Measurements from ENCODE around the gene KCNQ2.

The KCNQ2 gene

GRCh38 chr20:63399596-63400375 is 72.7 kb downstream of the KCNQ2 start:
- in situ Hi-C loops (cut with HindIII; ENCODE audit: low sequenced_read_pairs), result loop anchor here (10.0 kb wide), 2 partner anchors 75 to 195 kb away; partner anchors contain the start of gene KCNQ2

GRCh38 chr20:63398744-63399514 is 73.5 kb downstream of the KCNQ2 start:
- no peak overlapping the region for H3K4me3 ChIP-seq (ENCODE audit: low read depth, low read length)
- in situ Hi-C loops (cut with HindIII; ENCODE audit: low sequenced_read_pairs), result loop anchor here (10.0 kb wide), 2 partner anchors 76 to 194 kb away; partner anchors contain the start of gene KCNQ2
- no peak for DNase-seq (ENCODE audit: low read depth)
- no peak for TF ChIP-seq CTCF (IDR thresholded peaks at IDR 0.05; ENCODE audit: low read depth, low read length, missing control alignments)

More at GRCh38 chr20:63399596-63400375, 72.7 kb downstream of the KCNQ2 start:
- H3K4me3 ChIP-seq (ENCODE audit: low read depth, low read length), result no peak overlapping the region
- no peak for DNase-seq (ENCODE audit: low read depth)
- TF ChIP-seq CTCF (IDR thresholded peaks at IDR 0.05; ENCODE audit: low read depth, low read length, missing control alignments), result no peak

- in situ Hi-C loops (cut with HindIII; ENCODE audit: low sequenced_read_pairs), result loop anchor here (10.0 kb wide), 2 partner anchors 77 to 193 kb away; partner anchors contain the start of gene KCNQ2
- TF ChIP-seq CTCF (IDR thresholded peaks at IDR 0.05; ENCODE audit: low read depth, low read length, missing control alignments), result no peak
- DNase-seq (ENCODE audit: low read depth), result no peak
- no peak overlapping the region for H3K4me3 ChIP-seq (ENCODE audit: low read depth, low read length)
Measured at GRCh38 chr20:63397946-63398450, 74.5 kb downstream of the KCNQ2 start.

GRCh38 chr20:63397155-63397843 is 75.2 kb downstream of the KCNQ2 start:
- no peak for TF ChIP-seq CTCF (IDR thresholded peaks at IDR 0.05; ENCODE audit: low read depth, low read length, missing control alignments)
- in situ Hi-C loops (cut with HindIII; ENCODE audit: low sequenced_read_pairs), result loop anchor here (10.0 kb wide), 2 partner anchors 78 to 192 kb away; partner anchors contain the start of gene KCNQ2
- H3K4me3 ChIP-seq (ENCODE audit: low read depth, low read length), result no peak overlapping the region
- DNase-seq (ENCODE audit: low read depth), result no peak

GRCh38 chr20:63396300-63396699 is 76.2 kb downstream of the KCNQ2 start:
- in situ Hi-C loops (cut with HindIII; ENCODE audit: low sequenced_read_pairs), result loop anchor here (10.0 kb wide), 2 partner anchors 79 to 191 kb away; partner anchors contain the start of gene KCNQ2
- no peak for DNase-seq (ENCODE audit: low read depth)
- no peak for TF ChIP-seq CTCF (IDR thresholded peaks at IDR 0.05; ENCODE audit: low read depth, low read length, missing control alignments)
- H3K4me3 ChIP-seq (ENCODE audit: low read depth, low read length), result no peak overlapping the region

- in situ Hi-C loops (cut with HindIII; ENCODE audit: low sequenced_read_pairs), result loop anchor here (10.0 kb wide), 2 partner anchors 79 to 191 kb away; partner anchors contain the start of gene KCNQ2
- H3K4me3 ChIP-seq (ENCODE audit: low read depth, low read length), result no peak overlapping the region
- no peak for DNase-seq (ENCODE audit: low read depth)
- no peak for TF ChIP-seq CTCF (IDR thresholded peaks at IDR 0.05; ENCODE audit: low read depth, low read length, missing control alignments)
Measured at GRCh38 chr20:63395723-63396122, 76.7 kb downstream of the KCNQ2 start.

Measured in astrocyte of the cerebellum (primary cell).